Brain microvascular endothelial cell (primary cell): ENCODE data around the gene VASP.
A peak's percentile ranks its signal among the peaks of the same experiment; 100 is the strongest.

ENCODE experiments used
- DNase-seq: peaks from one replicate; pipeline ENCODE4 v3.0.0-alpha.2; 2020
- H3K27ac ChIP-seq: fragments of 250-450 bp; sonication (Bioruptor Pico); 2 replicates; pipeline ENCODE4 v1.5.1; 2020; ENCODE audit warnings: mild to moderate bottlenecking, moderate library complexity
- H3K27me3 ChIP-seq: fragments of 250-450 bp; sonication (Bioruptor Pico); replicated peaks from 2 replicates; pipeline ENCODE4 v1.5.1; 2020; ENCODE audit warnings: mild to moderate bottlenecking
- H3K36me3 ChIP-seq: fragments of 250-450 bp; sonication (Bioruptor Pico); replicated peaks from 2 replicates; pipeline ENCODE4 v1.5.1; 2020; ENCODE audit warnings: mild to moderate bottlenecking
- H3K4me3 ChIP-seq: 2 replicates; pipeline ENCODE4 v1.5.1; 2011; ENCODE audit warnings: low read depth, mild to moderate bottlenecking, control low read depth, low read length, moderate library complexity
- in situ Hi-C: cut with HindIII; loops from 2 replicates; pipeline ENCODE4 v1.10.0; 2017; ENCODE audit warnings: low sequenced_read_pairs, low pct_ligation_motif_present
- TF ChIP-seq, protein P1 (sequence below): IDR thresholded peaks from 2 replicates; pipeline ENCODE4 v1.5.1; 2011; ENCODE audit warnings: low read depth, mild to moderate bottlenecking, moderate library complexity, low read length, control low read depth, inconsistent platforms; ENCODE audit errors: missing control alignments

Gene VASP

DNA sequence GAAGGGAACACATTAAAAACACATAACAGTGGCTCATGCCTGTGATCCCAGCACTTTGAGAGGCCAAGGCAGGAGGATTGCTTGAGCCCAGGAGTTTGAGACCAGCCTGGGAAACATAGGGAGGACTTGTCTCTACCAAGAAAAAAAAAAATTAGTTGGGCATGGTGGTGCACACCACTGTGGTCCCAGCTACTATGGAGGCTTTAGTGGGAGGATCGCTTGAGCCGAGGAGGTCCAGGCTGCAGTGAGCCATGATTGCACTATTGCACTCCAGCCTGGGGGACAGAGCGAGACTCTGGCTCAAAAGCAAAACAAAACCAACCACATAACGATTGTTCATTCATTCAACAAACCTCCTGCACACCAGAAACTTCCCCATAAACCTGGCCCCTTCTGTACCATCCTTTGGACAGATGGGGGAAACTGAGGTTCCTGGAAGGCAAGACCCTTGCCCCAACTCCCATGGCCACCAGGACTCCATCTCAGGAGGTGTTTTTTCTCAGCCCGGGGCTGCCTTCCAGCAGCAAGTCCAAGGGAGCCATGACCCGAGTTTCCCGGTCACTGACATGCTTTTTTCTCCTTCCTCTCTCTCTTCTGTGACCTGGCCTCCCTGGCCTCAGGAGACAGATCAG lies 35.2 kb upstream of the VASP start:
- TF ChIP-seq, protein P1, sequence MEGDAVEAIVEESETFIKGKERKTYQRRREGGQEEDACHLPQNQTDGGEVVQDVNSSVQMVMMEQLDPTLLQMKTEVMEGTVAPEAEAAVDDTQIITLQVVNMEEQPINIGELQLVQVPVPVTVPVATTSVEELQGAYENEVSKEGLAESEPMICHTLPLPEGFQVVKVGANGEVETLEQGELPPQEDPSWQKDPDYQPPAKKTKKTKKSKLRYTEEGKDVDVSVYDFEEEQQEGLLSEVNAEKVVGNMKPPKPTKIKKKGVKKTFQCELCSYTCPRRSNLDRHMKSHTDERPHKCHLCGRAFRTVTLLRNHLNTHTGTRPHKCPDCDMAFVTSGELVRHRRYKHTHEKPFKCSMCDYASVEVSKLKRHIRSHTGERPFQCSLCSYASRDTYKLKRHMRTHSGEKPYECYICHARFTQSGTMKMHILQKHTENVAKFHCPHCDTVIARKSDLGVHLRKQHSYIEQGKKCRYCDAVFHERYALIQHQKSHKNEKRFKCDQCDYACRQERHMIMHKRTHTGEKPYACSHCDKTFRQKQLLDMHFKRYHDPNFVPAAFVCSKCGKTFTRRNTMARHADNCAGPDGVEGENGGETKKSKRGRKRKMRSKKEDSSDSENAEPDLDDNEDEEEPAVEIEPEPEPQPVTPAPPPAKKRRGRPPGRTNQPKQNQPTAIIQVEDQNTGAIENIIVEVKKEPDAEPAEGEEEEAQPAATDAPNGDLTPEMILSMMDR = no peak
- Histone ChIP-seq H3K36me3 (no peaks in the 10 kb centered on the region), H3K27ac (no peak overlapping the region), H3K4me3 (peak overlapping the region; percentile 33), H3K27me3 (no peaks in the 10 kb centered on the region)
- in situ Hi-C loops = no loop called here
- DNase-seq = no peak

DNA sequence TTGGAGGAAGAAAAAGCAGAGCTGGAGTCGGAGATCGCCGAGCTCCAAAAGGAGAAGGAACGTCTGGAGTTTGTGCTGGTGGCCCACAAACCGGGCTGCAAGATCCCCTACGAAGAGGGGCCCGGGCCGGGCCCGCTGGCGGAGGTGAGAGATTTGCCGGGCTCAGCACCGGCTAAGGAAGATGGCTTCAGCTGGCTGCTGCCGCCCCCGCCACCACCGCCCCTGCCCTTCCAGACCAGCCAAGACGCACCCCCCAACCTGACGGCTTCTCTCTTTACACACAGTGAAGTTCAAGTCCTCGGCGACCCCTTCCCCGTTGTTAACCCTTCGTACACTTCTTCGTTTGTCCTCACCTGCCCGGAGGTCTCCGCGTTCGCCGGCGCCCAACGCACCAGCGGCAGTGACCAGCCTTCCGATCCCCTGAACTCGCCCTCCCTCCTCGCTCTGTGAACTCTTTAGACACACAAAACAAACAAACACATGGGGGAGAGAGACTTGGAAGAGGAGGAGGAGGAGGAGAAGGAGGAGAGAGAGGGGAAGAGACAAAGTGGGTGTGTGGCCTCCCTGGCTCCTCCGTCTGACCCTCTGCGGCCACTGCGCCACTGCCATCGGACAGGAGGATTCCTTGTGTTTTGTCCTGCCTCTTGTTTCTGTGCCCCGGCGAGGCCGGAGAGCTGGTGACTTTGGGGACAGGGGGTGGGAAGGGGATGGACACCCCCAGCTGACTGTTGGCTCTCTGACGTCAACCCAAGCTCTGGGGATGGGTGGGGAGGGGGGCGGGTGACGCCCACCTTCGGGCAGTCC lies 34.5 kb upstream of the VASP start:
- H3K27ac ChIP-seq = no peak overlapping the region
- no peaks in the 10 kb centered on the region for H3K36me3 ChIP-seq
- H3K27me3 ChIP-seq = no peaks in the 10 kb centered on the region
- no peak for DNase-seq
- in situ Hi-C loops = no loop called here
- peak overlapping the region; percentile 33 for H3K4me3 ChIP-seq
- TF ChIP-seq, protein P1 = no peak

DNA sequence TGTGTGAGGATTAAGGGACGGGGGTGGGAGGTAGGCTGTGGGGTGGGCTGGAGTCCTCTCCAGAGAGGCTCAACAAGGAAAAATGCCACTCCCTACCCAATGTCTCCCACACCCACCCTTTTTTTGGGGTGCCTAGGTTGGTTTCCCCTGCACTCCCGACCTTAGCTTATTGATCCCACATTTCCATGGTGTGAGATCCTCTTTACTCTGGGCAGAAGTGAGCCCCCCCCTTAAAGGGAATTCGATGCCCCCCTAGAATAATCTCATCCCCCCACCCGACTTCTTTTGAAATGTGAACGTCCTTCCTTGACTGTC lies 34.0 kb upstream of the VASP start:
- no peaks in the 10 kb centered on the region for H3K27me3 ChIP-seq
- H3K4me3 ChIP-seq = no peak overlapping the region
- TF ChIP-seq, protein P1 = no peak
- in situ Hi-C loops = no loop called here
- H3K27ac ChIP-seq = no peak overlapping the region
- H3K36me3 ChIP-seq = no peaks in the 10 kb centered on the region
- no peak for DNase-seq

DNA sequence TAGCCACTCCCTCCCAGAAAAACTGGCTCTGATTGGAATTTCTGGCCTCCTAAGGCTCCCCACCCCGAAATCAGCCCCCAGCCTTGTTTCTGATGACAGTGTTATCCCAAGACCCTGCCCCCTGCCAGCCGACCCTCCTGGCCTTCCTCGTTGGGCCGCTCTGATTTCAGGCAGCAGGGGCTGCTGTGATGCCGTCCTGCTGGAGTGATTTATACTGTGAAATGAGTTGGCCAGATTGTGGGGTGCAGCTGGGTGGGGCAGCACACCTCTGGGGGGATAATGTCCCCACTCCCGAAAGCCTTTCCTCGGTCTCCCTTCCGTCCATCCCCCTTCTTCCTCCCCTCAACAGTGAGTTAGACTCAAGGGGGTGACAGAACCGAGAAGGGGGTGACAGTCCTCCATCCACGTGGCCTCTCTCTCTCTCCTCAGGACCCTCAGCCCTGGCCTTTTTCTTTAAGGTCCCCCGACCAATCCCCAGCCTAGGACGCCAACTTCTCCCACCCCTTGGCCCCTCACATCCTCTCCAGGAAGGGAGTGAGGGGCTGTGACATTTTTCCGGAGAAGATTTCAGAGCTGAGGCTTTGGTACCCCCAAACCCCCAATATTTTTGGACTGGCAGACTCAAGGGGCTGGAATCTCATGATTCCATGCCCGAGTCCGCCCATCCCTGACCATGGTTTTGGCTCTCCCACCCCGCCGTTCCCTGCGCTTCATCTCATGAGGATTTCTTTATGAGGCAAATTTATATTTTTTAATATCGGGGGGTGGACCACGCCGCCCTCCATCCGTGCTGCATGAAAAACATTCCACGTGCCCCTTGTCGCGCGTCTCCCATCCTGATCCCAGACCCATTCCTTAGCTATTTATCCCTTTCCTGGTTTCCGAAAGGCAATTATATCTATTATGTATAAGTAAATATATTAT lies 33.3 kb upstream of the VASP start:
- TF ChIP-seq, protein P1 = no peak
- Histone ChIP-seq H3K36me3 (no peaks in the 10 kb centered on the region), H3K27ac (no peak overlapping the region), H3K4me3 (no peak overlapping the region), H3K27me3 (no peaks in the 10 kb centered on the region)
- DNase-seq = peak; percentile 21
- in situ Hi-C loops = no loop called here

DNA sequence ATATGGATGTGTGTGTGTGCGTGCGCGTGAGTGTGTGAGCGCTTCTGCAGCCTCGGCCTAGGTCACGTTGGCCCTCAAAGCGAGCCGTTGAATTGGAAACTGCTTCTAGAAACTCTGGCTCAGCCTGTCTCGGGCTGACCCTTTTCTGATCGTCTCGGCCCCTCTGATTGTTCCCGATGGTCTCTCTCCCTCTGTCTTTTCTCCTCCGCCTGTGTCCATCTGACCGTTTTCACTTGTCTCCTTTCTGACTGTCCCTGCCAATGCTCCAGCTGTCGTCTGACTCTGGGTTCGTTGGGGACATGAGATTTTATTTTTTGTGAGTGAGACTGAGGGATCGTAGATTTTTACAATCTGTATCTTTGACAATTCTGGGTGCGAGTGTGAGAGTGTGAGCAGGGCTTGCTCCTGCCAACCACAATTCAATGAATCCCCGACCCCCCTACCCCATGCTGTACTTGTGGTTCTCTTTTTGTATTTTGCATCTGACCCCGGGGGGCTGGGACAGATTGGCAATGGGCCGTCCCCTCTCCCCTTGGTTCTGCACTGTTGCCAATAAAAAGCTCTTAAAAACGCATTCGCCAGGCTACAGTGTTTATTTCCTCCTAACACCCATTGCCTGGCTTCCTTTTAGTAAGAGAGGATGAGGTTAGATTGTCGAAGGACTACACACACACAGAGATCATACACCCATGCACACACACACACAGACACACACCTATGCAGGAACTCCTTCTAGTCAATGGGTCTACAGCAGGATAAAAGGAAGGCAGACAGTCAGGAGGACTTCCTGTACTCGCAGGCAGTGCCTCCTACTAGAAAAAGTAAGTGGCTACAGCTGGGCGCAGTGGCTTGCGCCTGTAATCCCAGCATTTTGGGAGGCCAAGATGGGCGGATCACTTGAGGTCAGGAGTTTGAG lies 32.4 kb upstream of the VASP start:
- no peak overlapping the region for H3K27ac ChIP-seq
- no peaks in the 10 kb centered on the region for H3K36me3 ChIP-seq
- TF ChIP-seq, protein P1 = no peak
- in situ Hi-C loops = no loop called here
- H3K4me3 ChIP-seq = no peak overlapping the region
- peak; percentile 34 for DNase-seq
- H3K27me3 ChIP-seq = no peaks in the 10 kb centered on the region
